ENCODE results near the gene CLDN34. TPM values are rescaled to one million over a fixed set of nuclear protein-coding genes. Genes with fewer than 3 reads are reported as not detected.

The CLDN34 gene
- total RNA-seq, 6 donors from 2014 or later = 0.27 to 1.5 (median 0.55) TPM; not detected in 1

GRCh38 chrX:9948406-9948805, 18.8 kb upstream of the CLDN34 start:
- Histone ChIP-seq H3K4me1 (no peaks in the 10 kb centered on the region), H3K36me3 (peaks cover 0 to 5% (median 0%) of the 10 kb centered on the region in 4 donors), H3K4me3 (no peak overlapping the region), H3K27ac (no peak overlapping the region), H3K9me3 (peaks cover 0 to 10% (median 0%) of the 10 kb centered on the region in 4 donors), H3K27me3 (no peaks in the 10 kb centered on the region)
- TF ChIP-seq POLR2A (IDR thresholded peaks at IDR 0.05) (no peak), CTCF (IDR thresholded peaks at IDR 0.05) (no peak), POLR2AphosphoS5 (IDR thresholded peaks at IDR 0.05) (no peak), EP300 (IDR thresholded peaks at IDR 0.05) (no peak)
- DNase-seq (no peak), ATAC-seq (ENCODE audit: low FRiP score in 2 of 2) (no peak)
- WGBS, 2 donors = 79 to 82% methylated on average over 6 to 9 of the region's 9 CpGs

GRCh38 chrX:9952300-9952699, 14.9 kb upstream of the CLDN34 start:
- Histone ChIP-seq H3K27ac (no peak overlapping the region), H3K9me3 (peaks cover 0 to 12% (median 0%) of the 10 kb centered on the region in 4 donors), H3K36me3 (peaks cover 0 to 5% (median 0%) of the 10 kb centered on the region in 4 donors), H3K4me1 (no peaks in the 10 kb centered on the region), H3K4me3 (no peak overlapping the region), H3K27me3 (no peaks in the 10 kb centered on the region)
- 66 to 67% methylated on average over 1 of the region's 1 CpG for WGBS, 2 donors
- no peak for ATAC-seq (ENCODE audit: low FRiP score in 2 of 2)
- TF ChIP-seq POLR2A (IDR thresholded peaks at IDR 0.05) (no peak), CTCF (IDR thresholded peaks at IDR 0.05) (no peak), EP300 (IDR thresholded peaks at IDR 0.05) (no peak), POLR2AphosphoS5 (IDR thresholded peaks at IDR 0.05) (no peak)
- DNase-seq = no peak

DNA sequence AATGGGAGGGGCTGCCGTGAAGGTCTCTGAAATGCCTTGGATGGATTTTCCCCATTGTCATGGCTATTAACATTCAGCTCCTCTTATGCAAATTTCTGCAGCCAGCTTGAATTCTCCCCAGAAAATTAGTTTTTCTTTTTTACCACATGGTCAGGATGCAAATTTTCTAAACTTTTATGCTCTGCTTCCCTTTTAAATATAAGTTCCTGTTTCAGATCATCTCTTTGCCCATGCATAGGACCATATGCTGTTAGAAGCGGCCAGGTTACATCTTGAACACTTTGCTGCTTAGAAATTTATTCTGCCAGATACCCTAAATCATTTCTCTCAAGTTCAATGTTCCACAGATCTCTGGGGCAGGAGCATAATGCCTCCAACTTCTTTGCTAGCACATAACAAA, 13.8 kb upstream of the CLDN34 start:
- H3K27me3 ChIP-seq = no peaks in the 10 kb centered on the region
- ATAC-seq (ENCODE audit: low FRiP score in 2 of 2) = no peak
- no peaks in the 10 kb centered on the region for H3K36me3 ChIP-seq
- H3K9me3 ChIP-seq = peaks cover 0 to 12% (median 0%) of the 10 kb centered on the region in 4 donors
- H3K4me1 ChIP-seq = no peaks in the 10 kb centered on the region
- WGBS, 2 donors = 87 to 94% methylated on average over 2 of the region's 2 CpGs
- no peak overlapping the region for H3K4me3 ChIP-seq
- DNase-seq = no peak
- H3K27ac ChIP-seq = no peak overlapping the region
- no peak for TF ChIP-seq CTCF (IDR thresholded peaks at IDR 0.05)
- no peak for TF ChIP-seq EP300 (IDR thresholded peaks at IDR 0.05)
- no peak for TF ChIP-seq POLR2A (IDR thresholded peaks at IDR 0.05)
- TF ChIP-seq POLR2AphosphoS5 (IDR thresholded peaks at IDR 0.05) = no peak

GRCh38 chrX:9955506-9955905, 11.7 kb upstream of the CLDN34 start:
- ATAC-seq (ENCODE audit: low FRiP score in 2 of 2) (no peak), DNase-seq (no peak)
- Histone ChIP-seq H3K27ac (no peak overlapping the region), H3K9me3 (peaks cover 0 to 12% (median 0%) of the 10 kb centered on the region in 4 donors), H3K4me1 (no peaks in the 10 kb centered on the region), H3K27me3 (no peaks in the 10 kb centered on the region), H3K4me3 (no peak overlapping the region), H3K36me3 (no peaks in the 10 kb centered on the region)
- no peak for TF ChIP-seq POLR2AphosphoS5 (IDR thresholded peaks at IDR 0.05)
- TF ChIP-seq POLR2A (IDR thresholded peaks at IDR 0.05) = no peak
- TF ChIP-seq CTCF (IDR thresholded peaks at IDR 0.05) = no peak
- no peak for TF ChIP-seq EP300 (IDR thresholded peaks at IDR 0.05)
- WGBS, 2 donors = 73 to 77% methylated on average over 6 of the region's 6 CpGs

- H3K27me3 ChIP-seq = no peaks in the 10 kb centered on the region
- H3K27ac ChIP-seq = no peak overlapping the region
- H3K9me3 ChIP-seq = peaks cover 0 to 8% (median 0%) of the 10 kb centered on the region in 4 donors
- DNase-seq (no peak), ATAC-seq (ENCODE audit: low FRiP score in 2 of 2) (no peak)
- 74 to 87% methylated on average over 9 of the region's 9 CpGs for WGBS, 2 donors
- no peaks in the 10 kb centered on the region for H3K4me1 ChIP-seq
- no peak overlapping the region for H3K4me3 ChIP-seq
- no peak for TF ChIP-seq CTCF (IDR thresholded peaks at IDR 0.05)
- no peak for TF ChIP-seq POLR2AphosphoS5 (IDR thresholded peaks at IDR 0.05)
- TF ChIP-seq POLR2A (IDR thresholded peaks at IDR 0.05) = no peak
- TF ChIP-seq EP300 (IDR thresholded peaks at IDR 0.05) = no peak
- no peaks in the 10 kb centered on the region for H3K36me3 ChIP-seq
These were observed 9.4 kb upstream of the CLDN34 start for GRCh38 chrX:9957743-9958142.

Data from upper lobe of left lung (tissue), 6 donors.